Fibroblast of upper back skin (primary cell): ENCODE results near the gene CEPT1.

Experiments
- DNase-seq: peaks from one replicate; pipeline ENCODE4 v3.0.0-alpha.2; 2013

CEPT1 gene

GRCh38 chr1:111147948-111148347 is 7.9 kb downstream of the CEPT1 start:
- DNase-seq = no peak

- DNase-seq = no peak
These were observed 8.4 kb downstream of the CEPT1 start for GRCh38 chr1:111148376-111148881.

GRCh38 chr1:111151838-111152237 is 11.8 kb downstream of the CEPT1 start:
- DNase-seq = no peak

DNA sequence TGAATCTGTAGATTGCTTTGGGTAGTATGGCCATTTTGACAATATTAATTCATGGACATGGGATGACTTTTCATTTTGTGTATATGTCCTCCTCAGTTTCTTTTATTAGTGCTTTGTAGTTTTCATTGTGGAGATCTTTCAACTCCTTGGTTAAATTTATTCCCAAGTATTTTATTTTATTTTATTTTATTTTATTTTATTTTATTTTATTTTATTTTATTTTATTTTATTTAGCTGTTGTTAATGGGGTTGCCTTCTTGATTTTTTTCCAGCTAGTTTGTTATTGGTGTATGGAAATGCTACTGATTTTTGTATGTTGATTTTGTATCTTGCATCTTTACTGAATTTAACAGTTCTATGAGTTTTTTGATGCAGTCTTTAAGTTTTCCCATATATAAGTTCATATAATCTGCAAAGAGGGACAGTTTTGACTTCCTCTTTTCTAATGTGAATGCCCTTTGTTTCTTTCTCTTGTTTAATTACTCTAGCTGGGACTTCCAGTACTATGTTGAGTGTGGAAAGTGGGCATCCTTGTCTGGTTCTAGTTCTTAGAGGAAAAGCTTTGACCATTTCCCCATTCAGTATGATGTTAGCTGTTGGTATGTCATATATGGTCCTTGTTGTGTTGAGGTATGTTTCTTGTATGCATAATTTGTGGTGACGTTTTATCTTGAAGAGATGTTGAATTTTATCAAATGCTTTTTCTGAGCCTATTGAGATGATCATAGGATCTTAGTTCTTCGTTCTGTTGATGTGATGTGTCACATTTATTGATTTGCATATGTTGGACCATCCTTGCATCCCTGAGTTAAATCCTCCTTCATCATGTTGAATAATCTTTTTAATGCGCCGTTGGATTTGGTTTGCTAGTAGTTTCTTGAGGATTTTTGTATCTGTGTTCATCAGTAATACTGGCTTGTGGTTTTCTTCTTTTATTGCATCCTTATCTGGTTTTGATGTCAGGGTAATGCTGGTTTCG is 14.3 kb downstream of the CEPT1 start:
- no peak for DNase-seq

GRCh38 chr1:111157431-111157830 is 17.4 kb downstream of the CEPT1 start:
- DNase-seq = no peak

- DNase-seq = no peak
These were observed 21.9 kb downstream of the CEPT1 start for GRCh38 chr1:111161843-111162487.

DNA sequence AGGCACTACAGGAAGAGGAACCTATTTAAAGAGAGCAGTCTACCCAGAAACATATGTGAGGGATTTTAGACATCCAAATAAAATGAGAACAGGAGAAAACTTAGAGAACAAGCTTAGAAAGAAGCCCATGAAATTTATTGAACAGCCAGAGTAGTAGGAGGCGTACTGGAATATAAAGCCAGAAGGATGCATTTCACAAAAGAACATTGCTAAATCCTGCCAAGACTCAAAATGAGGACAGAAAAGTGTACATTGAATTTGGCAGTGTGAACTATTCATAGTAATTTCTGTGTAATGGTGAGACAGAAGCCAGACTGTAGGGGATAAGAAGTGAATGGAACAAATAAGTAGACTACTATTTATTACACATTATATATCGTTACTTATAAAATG is 22.5 kb downstream of the CEPT1 start:
- DNase-seq = no peak

GRCh38 chr1:111163363-111163762 is 23.3 kb downstream of the CEPT1 start:
- no peak for DNase-seq

GRCh38 chr1:111164151-111164550 is 24.1 kb downstream of the CEPT1 start:
- no peak for DNase-seq

DNA sequence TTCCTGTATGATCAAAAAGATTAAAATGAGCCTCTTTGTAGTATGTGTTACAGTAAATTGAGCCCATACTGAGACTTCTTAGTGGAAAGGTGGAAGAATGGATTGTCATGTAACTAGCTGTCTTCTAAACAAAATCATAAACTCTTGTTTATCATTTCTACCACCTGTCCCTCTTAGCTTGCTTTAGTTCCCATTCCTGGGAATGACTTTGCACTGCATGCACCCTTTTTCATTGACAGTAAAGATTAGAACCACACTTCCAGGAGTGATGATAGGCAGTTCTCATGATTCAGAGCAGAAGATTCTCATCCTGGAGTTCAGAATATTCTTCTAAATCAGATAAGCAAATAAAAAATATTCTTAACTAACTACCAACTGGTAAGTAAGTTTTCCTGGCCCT is 32.4 kb downstream of the CEPT1 start:
- no peak for DNase-seq

DNA sequence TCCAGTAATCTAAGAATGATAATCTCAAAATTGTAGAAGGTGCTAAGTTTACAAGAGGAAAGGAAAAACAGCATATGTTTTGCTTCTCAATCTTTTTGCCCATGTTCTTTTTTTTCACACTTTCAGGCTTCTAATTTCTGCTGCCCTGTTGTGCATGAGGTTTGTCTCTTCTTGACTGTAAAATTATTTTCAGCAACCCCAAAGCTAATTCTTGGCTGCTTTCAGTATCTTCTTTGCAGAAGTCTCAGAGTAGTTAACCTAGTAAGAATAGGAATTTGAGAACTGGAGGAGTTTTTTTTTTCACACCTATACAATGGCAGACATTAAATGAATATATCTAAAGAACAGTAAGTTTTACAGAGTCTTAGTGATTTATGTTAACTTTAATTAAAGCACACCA is 34.0 kb downstream of the CEPT1 start:
- DNase-seq = no peak

DNA sequence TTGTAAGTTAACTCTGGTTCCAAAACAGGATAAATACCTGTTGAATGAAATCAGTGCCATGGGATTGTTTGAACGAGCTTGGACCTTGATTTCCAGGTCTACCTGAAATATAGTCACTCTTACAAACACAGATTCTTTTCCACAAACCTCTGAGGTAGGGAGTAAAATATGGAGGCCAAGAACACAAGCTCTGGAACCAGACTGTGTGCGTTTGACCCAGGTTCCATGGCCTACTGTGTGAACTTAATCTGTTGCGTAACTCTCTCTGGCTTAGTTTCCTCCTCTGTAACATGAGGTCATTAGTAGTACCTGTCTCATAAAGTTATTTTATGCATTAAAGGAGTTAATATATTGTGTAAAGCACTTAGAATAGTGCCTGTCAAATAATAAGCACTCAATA is 35.3 kb downstream of the CEPT1 start:
- DNase-seq = no peak

GRCh38 chr1:111176678-111177077 is 36.7 kb downstream of the CEPT1 start:
- no peak for DNase-seq

- DNase-seq = no peak
These were observed 40.0 kb downstream of the CEPT1 start for GRCh38 chr1:111179968-111180533.

- DNase-seq = no peak
These were observed 42.0 kb downstream of the CEPT1 start for GRCh38 chr1:111182052-111182451.

DNA sequence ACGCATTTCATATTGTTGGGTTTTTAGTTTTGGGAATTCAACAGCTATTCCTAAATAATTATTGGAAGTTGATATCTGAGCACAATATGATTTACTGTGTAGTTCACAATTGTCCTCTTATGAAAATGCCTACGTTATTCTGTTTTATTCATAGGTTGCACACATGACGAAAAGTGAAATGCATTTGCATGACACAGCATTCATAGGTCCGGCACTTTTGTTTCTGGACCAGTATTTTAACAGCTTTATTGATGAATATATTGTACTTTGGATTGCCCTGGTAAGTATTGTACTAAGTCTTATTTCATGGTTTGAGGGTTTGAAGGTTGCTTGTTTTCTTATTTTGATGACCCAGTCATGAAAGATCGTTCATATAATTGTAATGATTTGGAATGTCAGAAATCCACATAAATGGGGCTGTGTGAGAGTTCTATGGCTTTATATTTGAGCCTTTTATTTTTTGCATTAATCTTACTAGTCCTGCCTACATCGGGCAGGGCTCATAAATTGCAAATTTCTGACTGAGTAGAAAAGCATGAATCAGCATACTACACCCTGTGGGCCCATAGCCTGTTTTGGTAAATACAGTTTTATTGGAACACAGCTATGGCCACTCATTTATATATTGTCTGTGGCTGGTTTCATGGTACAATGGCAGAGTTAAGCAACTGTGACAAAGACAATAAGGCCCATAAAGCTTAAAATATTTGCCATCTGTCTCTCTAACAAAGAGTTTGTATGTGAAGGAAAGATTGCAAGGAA is 43.5 kb downstream of the CEPT1 start:
- DNase-seq = no peak

DNA sequence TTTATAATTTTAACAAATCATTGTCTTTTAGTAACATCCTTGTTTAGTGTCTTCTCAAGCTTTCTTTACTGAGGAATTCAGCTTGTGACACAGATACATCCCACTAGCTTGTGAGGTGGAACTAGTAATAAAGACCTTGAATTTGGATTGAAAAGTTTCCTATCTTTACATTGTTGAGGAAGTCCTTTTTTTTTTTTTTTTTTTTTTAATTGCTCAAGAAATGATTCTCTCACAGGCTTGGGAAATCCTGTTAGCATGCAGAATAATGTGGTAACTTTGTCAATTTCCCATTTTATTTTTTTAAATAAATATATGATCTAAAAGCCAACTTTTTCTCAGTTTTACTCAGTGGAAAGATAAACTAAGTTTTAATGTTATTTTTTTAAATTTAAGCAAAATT is 44.6 kb downstream of the CEPT1 start:
- no peak for DNase-seq

DNA sequence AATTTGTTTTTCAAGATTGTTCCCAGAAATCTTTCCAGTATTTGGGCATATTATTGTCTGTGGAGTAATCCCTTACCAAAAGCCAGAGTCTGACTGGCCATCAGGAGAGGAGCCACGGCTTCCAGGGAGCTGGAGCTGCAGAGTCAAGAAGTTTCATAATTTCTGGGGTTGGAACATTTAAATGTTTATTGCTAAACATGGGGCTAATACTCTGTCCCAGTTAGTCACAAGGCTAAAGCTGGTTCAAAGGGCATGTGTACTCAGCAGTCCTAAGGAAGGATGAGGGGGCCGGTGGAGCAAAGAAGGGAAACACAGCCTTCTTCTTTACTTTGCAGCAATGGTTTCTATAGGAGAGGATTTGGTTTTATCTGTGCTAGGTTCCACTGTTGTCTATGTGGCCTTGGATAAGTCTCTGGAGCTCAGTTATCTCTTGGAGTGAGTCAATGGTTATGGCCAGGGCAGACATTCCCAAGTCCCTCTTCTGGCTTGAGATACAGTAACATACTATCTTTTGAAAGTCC is 51.0 kb downstream of the CEPT1 start:
- no peak for DNase-seq

DNA sequence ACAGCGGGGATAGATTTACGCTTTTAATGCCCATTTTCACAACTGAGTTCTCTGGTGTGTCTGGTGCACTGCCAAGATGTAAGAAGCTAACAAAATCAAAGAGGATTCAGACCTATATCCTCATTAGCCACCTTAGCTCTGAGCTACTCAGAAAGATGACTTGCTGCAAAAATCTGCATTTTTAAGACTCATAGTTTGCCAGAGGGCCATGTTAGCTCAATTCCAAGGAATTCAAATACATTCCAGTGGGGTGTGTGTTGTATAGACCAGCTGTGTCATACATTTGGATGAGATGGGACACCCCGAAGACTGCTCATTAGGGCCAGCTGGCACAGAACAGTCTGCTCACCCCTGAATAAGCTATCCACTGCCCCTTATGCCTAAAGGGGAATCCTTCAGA is 51.5 kb downstream of the CEPT1 start:
- DNase-seq = peak; percentile 76

DNA sequence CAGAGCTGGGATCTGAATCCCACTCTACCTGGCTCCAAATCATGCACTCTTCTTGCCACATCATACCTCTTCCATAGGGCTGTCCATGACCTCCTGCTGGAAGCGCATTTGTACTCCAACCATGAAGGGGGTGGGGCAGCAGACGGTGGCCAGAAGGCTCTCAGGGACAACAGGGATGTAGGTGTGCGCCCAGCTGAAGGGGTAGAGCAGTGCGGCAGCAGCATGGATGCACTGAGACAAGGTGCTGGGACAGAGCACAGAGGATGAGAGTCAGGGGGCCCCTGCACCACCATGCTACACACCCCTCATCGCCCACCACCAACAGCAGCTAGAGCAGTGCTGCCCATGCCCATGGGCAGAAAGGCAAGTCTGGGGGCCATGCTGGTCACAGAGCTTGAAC is 52.1 kb downstream of the CEPT1 start:
- DNase-seq = no peak

DNA sequence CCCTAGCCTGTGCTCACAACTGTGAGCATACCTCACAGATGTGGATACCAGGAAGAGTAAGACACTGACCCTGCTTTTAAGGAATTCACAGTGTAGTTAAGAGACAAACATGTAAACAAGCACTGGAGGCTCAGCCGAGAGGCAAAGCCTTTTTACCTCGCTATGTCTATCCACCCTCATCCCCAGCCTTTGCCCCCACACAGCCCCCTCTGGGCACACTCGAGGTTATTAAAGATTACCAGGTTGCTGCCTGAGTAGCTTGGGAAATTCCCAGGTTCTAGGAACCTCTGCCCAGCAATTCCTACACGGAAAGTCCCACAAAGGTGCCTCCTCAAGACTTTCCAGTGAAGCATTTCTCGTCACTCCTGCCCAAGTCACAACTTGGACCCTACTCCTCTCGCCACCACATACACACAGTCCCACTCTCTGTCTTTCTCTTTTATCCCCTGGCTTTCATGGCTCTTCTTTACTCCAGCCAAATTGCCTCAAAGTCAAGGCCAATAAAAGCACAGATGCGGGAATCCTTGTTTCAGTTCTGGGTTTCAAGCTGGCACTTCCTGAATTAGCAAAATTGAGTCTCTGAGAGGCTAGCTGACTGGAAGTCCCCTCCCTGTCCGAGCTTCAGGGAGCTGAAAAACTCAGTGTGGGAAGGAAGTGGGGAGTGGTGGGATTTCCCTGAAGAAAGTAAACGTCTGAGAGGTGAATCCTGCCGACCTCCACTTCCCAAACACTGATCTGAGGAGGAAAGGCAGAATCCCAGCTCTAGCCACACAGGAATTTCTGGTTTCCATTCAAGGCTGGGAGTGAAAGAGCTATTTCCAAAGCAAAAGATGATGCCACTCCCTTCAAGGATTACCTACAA is 52.9 kb downstream of the CEPT1 start:
- no peak for DNase-seq
